Type B pancreatic cell (in vitro differentiated cells): ENCODE data around the gene TBX6. TPM values are rescaled to one million over a fixed set of nuclear protein-coding genes. Genes with fewer than 3 reads are reported as not detected.

Experiments
- DNase-seq: peaks from one replicate; pipeline ENCODE4 v3.0.0; 2021; ENCODE audit warnings: mixed read lengths; ENCODE audit not compliant: unreplicated experiment; ENCODE audit errors: extremely low spot score
- H3K27ac Mint-ChIP-seq: 2 replicates; pipeline ENCODE4 v1.8.0; 2021; ENCODE audit warnings: mild to moderate bottlenecking, mixed read lengths
- H3K27me3 Mint-ChIP-seq: 2 replicates; pipeline ENCODE4 v1.8.0; 2021; ENCODE audit warnings: mixed read lengths
- H3K36me3 Mint-ChIP-seq: 2 replicates; pipeline ENCODE4 v1.8.0; 2021; ENCODE audit warnings: mixed read lengths
- H3K4me1 Mint-ChIP-seq: one replicate; pipeline ENCODE4 v1.8.0; 2021; ENCODE audit warnings: mixed read lengths; ENCODE audit not compliant: unreplicated experiment
- H3K4me3 Mint-ChIP-seq: 2 replicates; pipeline ENCODE4 v1.8.0; 2021; ENCODE audit warnings: mild to moderate bottlenecking, mixed read lengths
- H3K9me3 Mint-ChIP-seq: 2 replicates; pipeline ENCODE4 v1.8.0; 2021; ENCODE audit warnings: mixed read lengths
- CTCF ChIP-seq: fragments of 200-600 bp; sonication (generic); conservative IDR thresholded peaks from 2 replicates; pipeline ENCODE4 v1.5.0; 2021; ENCODE audit warnings: antibody characterized with exemption, mild to moderate bottlenecking
- total RNA-seq: library from RNA; stranded (reverse); gene quantifications from 2 replicates; pipeline ENCODE4 v1.2.1, GENCODE V29; 2021; ENCODE audit warnings: low replicate concordance

TBX6 gene
- total RNA-seq, 1 donor from 2014 or later, result 1.6 TPM

- Mint-ChIP-seq H3K9me3 (no peaks in the 10 kb centered on the region), H3K27ac (no peak overlapping the region), H3K36me3 (peaks cover 8% of the 10 kb centered on the region), H3K4me3 (no peak overlapping the region), H3K27me3 (no peaks in the 10 kb centered on the region), H3K4me1 (peaks cover 3% of the 10 kb centered on the region)
- no peak for TF ChIP-seq CTCF
- DNase-seq, result no peak
Observed at GRCh38 chr16:30114411-30114810, 22.7 kb upstream of the TBX6 start.

- H3K27ac Mint-ChIP-seq, result peak overlapping the region; percentile 43
Observed at GRCh38 chr16:30113711-30114333, 22.1 kb upstream of the TBX6 start.

GRCh38 chr16:30113031-30113710, 21.4 kb upstream of the TBX6 start, which contains the start of gene GDPD3:
Gene GDPD3, minus strand, starts transcription at chr16:30113537. Its CDS starts 59 bp downstream, at chr16:30113478.
- Mint-ChIP-seq H3K27ac (peak within 1 kb of the TSS; percentile 43), H3K9me3 (no peaks in the 10 kb centered on the region), H3K4me3 (peak within 1 kb of the TSS; percentile 39), H3K4me1 (no peaks in the 10 kb centered on the region), H3K27me3 (no peaks in the 10 kb centered on the region), H3K36me3 (peaks cover 6% of the 10 kb centered on the region)
- peak; percentile 1 for TF ChIP-seq CTCF
- no peak for DNase-seq

More at GRCh38 chr16:30113711-30114333, 22.1 kb upstream of the TBX6 start:
- Mint-ChIP-seq H3K9me3 (no peaks in the 10 kb centered on the region), H3K36me3 (peaks cover 6% of the 10 kb centered on the region), H3K4me1 (no peaks in the 10 kb centered on the region), H3K4me3 (no peak overlapping the region), H3K27me3 (no peaks in the 10 kb centered on the region)
- DNase-seq, result no peak
- no peak for TF ChIP-seq CTCF

- H3K4me1 Mint-ChIP-seq, result no peaks in the 10 kb centered on the region
- H3K27me3 Mint-ChIP-seq, result no peaks in the 10 kb centered on the region
- H3K36me3 Mint-ChIP-seq, result peaks cover 8% of the 10 kb centered on the region
- no peak overlapping the region for H3K4me3 Mint-ChIP-seq
- no peak overlapping the region for H3K27ac Mint-ChIP-seq
- DNase-seq, result no peak
- H3K9me3 Mint-ChIP-seq, result no peaks in the 10 kb centered on the region
- TF ChIP-seq CTCF, result peak; percentile 76
Observed at GRCh38 chr16:30112197-30113030, 20.7 kb upstream of the TBX6 start.

- no peak for TF ChIP-seq CTCF
- DNase-seq, result no peak
- no peaks in the 10 kb centered on the region for H3K4me1 Mint-ChIP-seq
- H3K4me3 Mint-ChIP-seq, result no peak overlapping the region
- H3K27ac Mint-ChIP-seq, result peak overlapping the region; percentile 6
- peaks cover 9% of the 10 kb centered on the region for H3K36me3 Mint-ChIP-seq
- no peaks in the 10 kb centered on the region for H3K27me3 Mint-ChIP-seq
- no peaks in the 10 kb centered on the region for H3K9me3 Mint-ChIP-seq
Observed at GRCh38 chr16:30110661-30111060, 18.9 kb upstream of the TBX6 start.
